NCI-H1417 treated with DMSO at 0.1 percent for 48 hours (cell line): ENCODE measurements around the gene GDPD4.
"Not testable (repeated sequence)": the region's sequence is repeated elsewhere in the genome, so short reads cannot be mapped to it uniquely, and the experiment has no call there.

Experiments used
- DNase-seq: peaks from one replicate; lab custom pipeline; 2025; lab: John Stamatoyannopoulos, UW

Gene GDPD4

GRCh38 chr11:77301510-77301909, at the start of gene GDPD4:
TSS of gene GDPD4 (minus strand) at chr11:77301686. CDS start at chr11:77285137, 16,549 bp downstream.
- DNase-seq, result no peak

- DNase-seq, result no peak
Observed at GRCh38 chr11:77347948-77348347, 46.5 kb upstream of the GDPD4 start.

GRCh38 chr11:77346906-77347603, 45.6 kb upstream of the GDPD4 start:
- DNase-seq, result no peak

- DNase-seq, result no peak
Observed at GRCh38 chr11:77345621-77346020, 44.1 kb upstream of the GDPD4 start.

GRCh38 chr11:77340501-77340900, 39.0 kb upstream of the GDPD4 start:
- DNase-seq, result no peak

- DNase-seq, result no peak
Observed at GRCh38 chr11:77332259-77332658, 30.8 kb upstream of the GDPD4 start.

GRCh38 chr11:77325159-77325558, 23.7 kb upstream of the GDPD4 start:
- no peak for DNase-seq

- DNase-seq, result no peak
Observed at GRCh38 chr11:77324508-77324907, 23.0 kb upstream of the GDPD4 start.

- DNase-seq, result no peak
Observed at GRCh38 chr11:77322926-77323590, 21.6 kb upstream of the GDPD4 start.

- no peak for DNase-seq
Observed at GRCh38 chr11:77322506-77322905, 21.0 kb upstream of the GDPD4 start.

GRCh38 chr11:77320351-77320750, 18.9 kb upstream of the GDPD4 start:
- no peak for DNase-seq

GRCh38 chr11:77318600-77318999, 17.1 kb upstream of the GDPD4 start:
- DNase-seq, result no peak

- DNase-seq, result no peak
Observed at GRCh38 chr11:77316733-77317342, 15.4 kb upstream of the GDPD4 start.

- no peak for DNase-seq
Observed at GRCh38 chr11:77312107-77312506, 10.6 kb upstream of the GDPD4 start.

- no peak for DNase-seq
Observed at GRCh38 chr11:77311701-77312100, 10.2 kb upstream of the GDPD4 start.

- no peak for DNase-seq
Observed at GRCh38 chr11:77310721-77311120, 9.2 kb upstream of the GDPD4 start.

- DNase-seq, result no peak
Observed at GRCh38 chr11:77309401-77310085, 8.1 kb upstream of the GDPD4 start.

GRCh38 chr11:77308838-77309237, 7.4 kb upstream of the GDPD4 start:
- no peak for DNase-seq

- DNase-seq, result no peak
Observed at GRCh38 chr11:77303328-77303727, 1.8 kb upstream of the GDPD4 start.

- no peak for DNase-seq
Observed at GRCh38 chr11:77302752-77303151, 1.3 kb upstream of the GDPD4 start.

GRCh38 chr11:77300695-77301094, 791 bp downstream of the GDPD4 start:
- DNase-seq, result no peak

- DNase-seq, result not testable (repeated sequence)
Observed at GRCh38 chr11:77300028-77300427, 1.5 kb downstream of the GDPD4 start.

- DNase-seq, result no peak
Observed at GRCh38 chr11:77299528-77299993, 1.9 kb downstream of the GDPD4 start.
